Adrenal gland (tissue), 12 donors: ENCODE results near the gene WASHC4. TPM values are rescaled to one million over a fixed set of nuclear protein-coding genes. Genes with fewer than 3 reads are reported as not detected.

Experiments used
- DNase-seq, 7 donors: peaks; one replicate each; pipeline ENCODE4 v3.0.0-alpha.2; 2019 to 2020
- H3K27ac ChIP-seq, 5 donors: fragments of 200-600 bp; sonication (generic) in 4 of 5; 1 replicate in 3 of 5; 2 replicates in 2 of 5; pipeline versions ENCODE4 v1.5.1 to v1.8.0; 2016 to 2020; ENCODE audit warnings: mild to moderate bottlenecking in 1 of 5
- H3K27me3 ChIP-seq: fragments of 200-600 bp; 2 replicates; pipeline ENCODE4 v1.8.0; 2021
- H3K36me3 ChIP-seq, 2 donors: fragments of 200-600 bp; replicated peaks in 1 of 2; 1 replicate in 1 of 2; 2 replicates in 1 of 2; pipeline versions ENCODE4 v1.5.1 to v1.8.0; 2018 to 2022
- H3K4me1 ChIP-seq, 2 donors: fragments of 200-600 bp; replicated peaks in 1 of 2; 1 replicate in 1 of 2; 2 replicates in 1 of 2; pipeline versions ENCODE4 v1.5.1 to v1.8.0; 2018 to 2021
- H3K4me3 ChIP-seq, 4 donors: fragments of 200-600 bp; sonication (generic) in 3 of 4; one replicate each; pipeline ENCODE4 v1.5.1; 2016 to 2018
- H3K9me3 ChIP-seq, 3 donors: fragments of 200-600 bp; sonication (generic) in 1 of 3; replicated peaks in 1 of 3; 1 replicate in 2 of 3; 2 replicates in 1 of 3; pipeline versions ENCODE4 v1.5.1 to v1.8.0; 2016 to 2021
- CTCF ChIP-seq, 6 experiments: fragments of 450-650 bp in 4 of 6; fragments of 200-600 bp in 2 of 6; sonication (generic) in 1 of 6; IDR thresholded peaks; 1 replicate in 5 of 6; 2 replicates in 1 of 6; pipeline versions ENCODE4 v1.5.1 to v1.8.0; 2016 to 2021; ENCODE audit warnings: antibody characterized with exemption in 6 of 6, mild to moderate bottlenecking in 2 of 6, moderate library complexity in 1 of 6
- POLR2A ChIP-seq, 2 donors: fragments of 450-650 bp; IDR thresholded peaks; one replicate each; pipeline ENCODE4 v1.6.1; 2017; ENCODE audit warnings: antibody characterized with exemption in 2 of 2, mild to moderate bottlenecking in 2 of 2, moderate library complexity in 1 of 2
- WGBS, 4 donors: extraction: QIAGEN DNeasy Blood & Tissue Kit in 2 of 4; methylation state at CpG; one replicate each; pipeline versions ENCODE4 v1.1.5 to v1.1.7; 2013 to 2017; 5-methylcytosine and 5-hydroxymethylcytosine counted together
- intact Hi-C, 2 donors: fragments of 100-400 bp; cut with DNase I; formaldehyde crosslinking; loops; one replicate each; pipeline versions ENCODE4 v1.14.1 to v1.15.0; 2022 to 2023
- polyA plus RNA-seq, 3 donors: library from polyadenylated mRNA; stranded (reverse); fragments of 200-250 nt in 2 of 3; fragments of 350-450 nt in 1 of 3; fragmentation: Illumina TruSeq in 1 of 3; extraction: RNeasy Lipid Tissue Mini Kit (QIAGEN cat#74804) in 1 of 3; gene quantifications; one replicate each; pipeline ENCODE4 v1.2.3, GENCODE V29; 2013 to 2014
- total RNA-seq, 9 donors: library from RNA; depleted of rRNA in 4 of 9; stranded (reverse); fragments of >200 nt in 4 of 9; fragments of 120-200 nt in 1 of 9; fragmentation: NEBNext Ultra II Directional in 1 of 9; extraction: Animal tissue kit (Norgen Biotek cat#: 25700) in 1 of 9; gene quantifications; one replicate each; pipeline versions ENCODE4 v1.1.0 to v1.2.4, GENCODE V29; 2013 to 2023
- donor health status: healthy with polysubstance abuse.
- donor health status: Bipolar disorder and iron deficiency.
- donor health status: DM: yes; HTN: yes; CAD: no.
- donor health status: DM: no; HTN: no; CAD: no.
- donor health status: DM: no; HTN: no; CAD: no.
- donor health status: DM: yes; HTN: yes; CAD: no.

Gene WASHC4
- total and polyA plus RNA-seq, 12 donors: 17.8 to 90.6 (median 52.8) TPM

- 86 to 91% (median 86%) methylated on average over 11 of the region's 11 CpGs for WGBS, 4 donors
- DNase-seq: no peak
Observed at GRCh38 chr12:105078712-105079570, 28.6 kb upstream of the WASHC4 start.

GRCh38 chr12:105083031-105083430 is 24.5 kb upstream of the WASHC4 start:
- Histone ChIP-seq H3K4me1 (peaks cover 8 to 9% of the 10 kb centered on the region in 2 donors), H3K9me3 (no peaks in the 10 kb centered on the region), H3K4me3 (no peak overlapping the region), H3K27ac (no peak overlapping the region), H3K36me3 (no peaks in the 10 kb centered on the region), H3K27me3 (no peaks in the 10 kb centered on the region)
- no peak for TF ChIP-seq POLR2A (IDR thresholded peaks at IDR 0.05)
- DNase-seq: no peak
- intact Hi-C loops: no loop called here
- 75 to 81% (median 76%) methylated on average over 5 of the region's 5 CpGs for WGBS, 4 donors

More at GRCh38 chr12:105078712-105079570, 28.6 kb upstream of the WASHC4 start:
- no peak overlapping the region for H3K4me3 ChIP-seq
- H3K27ac ChIP-seq: no peak overlapping the region
- no peaks in the 10 kb centered on the region for H3K36me3 ChIP-seq
- intact Hi-C loops: no loop called here
- no peaks in the 10 kb centered on the region for H3K27me3 ChIP-seq
- TF ChIP-seq CTCF (IDR thresholded peaks at IDR 0.05) (no peak), POLR2A (IDR thresholded peaks at IDR 0.05) (no peak)
- peaks cover 6% of the 10 kb centered on the region in 2 donors for H3K4me1 ChIP-seq
- no peaks in the 10 kb centered on the region for H3K9me3 ChIP-seq

- TF ChIP-seq POLR2A (IDR thresholded peaks at IDR 0.05) (no peak), CTCF (IDR thresholded peaks at IDR 0.05) (peak in 2 of 6 experiments; percentile 5 to 15)
- peaks cover 8 to 9% of the 10 kb centered on the region in 2 donors for H3K4me1 ChIP-seq
Observed at GRCh38 chr12:105083551-105084105, 23.9 kb upstream of the WASHC4 start.

GRCh38 chr12:105084251-105085250 is 23.0 kb upstream of the WASHC4 start, which contains the start of gene ALDH1L2:
TSS of gene ALDH1L2 (minus strand) at chr12:105084458. CDS start at chr12:105084436, 22 bp downstream.
- WGBS, 4 donors: 23 to 72% (median 41%) methylated on average over 23 to 75 of the region's 75 CpGs
- TF ChIP-seq CTCF (IDR thresholded peaks at IDR 0.05): no peak
- TF ChIP-seq POLR2A (IDR thresholded peaks at IDR 0.05): peak in 1 of 2 donors; percentile 47
- Histone ChIP-seq H3K4me3 (peak within 1 kb of the TSS in 2 of 4 donors; percentile 38 to 68), H3K36me3 (no peaks in the 10 kb centered on the region), H3K4me1 (peaks cover 8 to 9% of the 10 kb centered on the region in 2 donors), H3K27me3 (no peaks in the 10 kb centered on the region), H3K27ac (peak within 1 kb of the TSS in 1 of 5 donors; percentile 47), H3K9me3 (no peaks in the 10 kb centered on the region)
- peak; percentile 82 to 88 (median 85) for DNase-seq
- intact Hi-C loops: no loop called here

More at GRCh38 chr12:105083551-105084105, 23.9 kb upstream of the WASHC4 start:
- Histone ChIP-seq H3K4me3 (peak overlapping the region in 2 of 4 donors; percentile 38 to 68), H3K36me3 (no peaks in the 10 kb centered on the region), H3K27ac (peak overlapping the region in 1 of 5 donors; percentile 47), H3K9me3 (no peaks in the 10 kb centered on the region), H3K27me3 (no peaks in the 10 kb centered on the region)
- peak; percentile 21 to 66 (median 41) for DNase-seq
- 13 to 35% (median 20%) methylated on average over 16 to 18 of the region's 18 CpGs for WGBS, 4 donors
- intact Hi-C loops: no loop called here
